Mesenchymal stem cell (in vitro differentiated cells and primary cell): ENCODE measurements around the gene HNRNPH3.

Experiments
- DNase-seq: peaks from one replicate; pipeline ENCODE4 v3.0.0-alpha.2; 2013
- H2AFZ ChIP-seq: one replicate; pipeline ENCODE4 v1.6.1; 2013; ENCODE audit warnings: low read depth, mild to moderate bottlenecking, control low read depth, inconsistent platforms, low read length, moderate library complexity
- H2AK5ac ChIP-seq: 2 replicates; pipeline ENCODE4 v1.6.1; 2013; ENCODE audit warnings: low read length, moderate library complexity, mild to moderate bottlenecking, inconsistent platforms; ENCODE audit not compliant: severe bottlenecking
- H2BK120ac ChIP-seq: one replicate; pipeline ENCODE4 v1.6.1; 2013; ENCODE audit warnings: low read depth, mild to moderate bottlenecking, inconsistent platforms, low read length, moderate library complexity
- H2BK12ac ChIP-seq, 2 experiments: one replicate each; pipeline ENCODE4 v1.6.1; 2013; ENCODE audit warnings: inconsistent platforms in 2 of 2, low read length in 2 of 2, mild to moderate bottlenecking in 2 of 2, moderate library complexity in 2 of 2, control low read depth in 1 of 2
- H2BK15ac ChIP-seq: one replicate; pipeline ENCODE4 v1.6.1; 2013; ENCODE audit warnings: mild to moderate bottlenecking, low read depth, inconsistent platforms; ENCODE audit not compliant: poor library complexity, severe bottlenecking
- H2BK5ac ChIP-seq: 2 replicates; pipeline ENCODE4 v1.6.1; 2013; ENCODE audit warnings: low read depth, mild to moderate bottlenecking, low read length, control low read depth, inconsistent platforms; ENCODE audit not compliant: poor library complexity, severe bottlenecking
- H3K14ac ChIP-seq, 2 experiments: one replicate each; pipeline ENCODE4 v1.6.1; 2013; ENCODE audit warnings: inconsistent platforms in 2 of 2, low read length in 2 of 2, control low read depth in 1 of 2, mild to moderate bottlenecking in 1 of 2, moderate library complexity in 1 of 2
- H3K18ac ChIP-seq, 2 experiments: one replicate each; pipeline ENCODE4 v1.6.1; 2013; ENCODE audit warnings: inconsistent platforms in 2 of 2, low read length in 2 of 2, control low read depth in 1 of 2, low read depth in 1 of 2, mild to moderate bottlenecking in 1 of 2
- H3K23ac ChIP-seq, 2 experiments: one replicate each; pipeline ENCODE4 v1.6.1; 2013; ENCODE audit warnings: inconsistent platforms in 2 of 2, low read length in 2 of 2, mild to moderate bottlenecking in 2 of 2, moderate library complexity in 2 of 2, control low read depth in 1 of 2
- H3K27ac ChIP-seq: 2 replicates; pipeline ENCODE4 v1.5.1; 2013; ENCODE audit warnings: mild to moderate bottlenecking, moderate library complexity, low read length, control low read depth, inconsistent platforms; ENCODE audit not compliant: poor library complexity, severe bottlenecking
- H3K27me3 ChIP-seq, 2 experiments: 2 replicates each; pipeline versions ENCODE4 v1.6.1 to v1.7.0; 2013; ENCODE audit warnings: low read length in 2 of 2, mild to moderate bottlenecking in 2 of 2, moderate library complexity in 2 of 2, control low read depth in 1 of 2, inconsistent platforms in 1 of 2; ENCODE audit not compliant: control insufficient read depth in 1 of 2, insufficient read depth in 1 of 2
- H3K36me3 ChIP-seq, 2 experiments: 2 replicates each; pipeline versions ENCODE4 v1.6.1 to v1.7.0; 2013; ENCODE audit warnings: low read length in 2 of 2, control low read depth in 1 of 2, inconsistent platforms in 1 of 2, low read depth in 1 of 2, mild to moderate bottlenecking in 1 of 2; ENCODE audit not compliant: insufficient read depth in 2 of 2, control insufficient read depth in 1 of 2
- H3K4ac ChIP-seq, 2 experiments: one replicate each; pipeline ENCODE4 v1.6.1; 2013; ENCODE audit warnings: inconsistent platforms in 2 of 2, low read length in 2 of 2, mild to moderate bottlenecking in 2 of 2, moderate library complexity in 2 of 2, control low read depth in 1 of 2, low read depth in 1 of 2
- H3K4me1 ChIP-seq: 2 replicates; pipeline ENCODE4 v1.6.1; 2013; ENCODE audit warnings: low read depth, low read length, control low read depth; ENCODE audit not compliant: control insufficient read depth, insufficient read depth
- H3K4me2 ChIP-seq: 2 replicates; pipeline ENCODE4 v1.6.1; 2013; ENCODE audit warnings: low read length, mild to moderate bottlenecking, inconsistent platforms; ENCODE audit not compliant: poor library complexity, severe bottlenecking
- H3K4me3 ChIP-seq, 2 experiments: 2 replicates each; pipeline versions ENCODE4 v1.5.1 to v1.7.0; 2013; ENCODE audit warnings: low read length in 2 of 2, mild to moderate bottlenecking in 2 of 2, control low read depth in 1 of 2, low read depth in 1 of 2; ENCODE audit not compliant: insufficient read depth in 1 of 2
- H3K79me1 ChIP-seq: replicated peaks from 2 replicates; pipeline ENCODE4 v1.6.1; 2013; ENCODE audit warnings: mild to moderate bottlenecking, control low read depth, low read length, inconsistent platforms; ENCODE audit not compliant: poor library complexity, severe bottlenecking
- H3K9ac ChIP-seq: 2 replicates; pipeline ENCODE4 v1.7.0; 2013; ENCODE audit warnings: mild to moderate bottlenecking, low read length, moderate library complexity
- H3K9me3 ChIP-seq: 2 replicates; pipeline ENCODE4 v1.7.0; 2013; ENCODE audit warnings: mild to moderate bottlenecking, low read length; ENCODE audit not compliant: control insufficient read depth
- H4K8ac ChIP-seq: one replicate; pipeline ENCODE4 v1.6.1; 2013; ENCODE audit warnings: inconsistent platforms, mild to moderate bottlenecking, low read length, moderate library complexity
- H4K91ac ChIP-seq: one replicate; pipeline ENCODE4 v1.6.1; 2013; ENCODE audit warnings: mild to moderate bottlenecking, low read length, inconsistent platforms
- WGBS: methylation state at CpG from one replicate; pipeline ENCODE4 v1.1.7; 2013; ENCODE audit warnings: mixed read lengths; 5-methylcytosine and 5-hydroxymethylcytosine counted together

HNRNPH3 gene

GRCh38 chr10:68345621-68346020, 13.8 kb downstream of the HNRNPH3 start:
- H3K9ac ChIP-seq = no peak overlapping the region
- no peak overlapping the region for H4K91ac ChIP-seq
- no peaks in the 10 kb centered on the region for H3K4me1 ChIP-seq
- DNase-seq = no peak
- H3K36me3 ChIP-seq = peaks cover 8 to 79% of the 10 kb centered on the region in 2 experiments
- no peak overlapping the region for H3K4me3 ChIP-seq
- H2BK12ac ChIP-seq = no peak overlapping the region
- no peak overlapping the region for H4K8ac ChIP-seq
- no peak overlapping the region for H2AFZ ChIP-seq
- no peak overlapping the region for H2BK15ac ChIP-seq
- H3K4ac ChIP-seq = no peak overlapping the region
- no peak overlapping the region for H2BK5ac ChIP-seq
- no peaks in the 10 kb centered on the region for H3K9me3 ChIP-seq
- H3K4me2 ChIP-seq = no peak overlapping the region
- H3K14ac ChIP-seq = no peak overlapping the region
- H2BK120ac ChIP-seq = no peak overlapping the region
- no peak overlapping the region for H2AK5ac ChIP-seq
- H3K27me3 ChIP-seq = no peaks in the 10 kb centered on the region
- 88% methylated on average over 1 of the region's 4 CpGs for WGBS
- H3K27ac ChIP-seq = no peak overlapping the region
- H3K18ac ChIP-seq = no peak overlapping the region
- H3K79me1 ChIP-seq = peaks cover 3% of the 10 kb centered on the region
- no peak overlapping the region for H3K23ac ChIP-seq

- no peak for DNase-seq
- 77% methylated on average over 4 of the region's 4 CpGs for WGBS
Observed at GRCh38 chr10:68346774-68347173, 14.9 kb downstream of the HNRNPH3 start.

GRCh38 chr10:68348265-68348741, 16.4 kb downstream of the HNRNPH3 start:
- peaks cover 16 to 66% of the 10 kb centered on the region in 2 experiments for H3K36me3 ChIP-seq
- peaks cover 3% of the 10 kb centered on the region for H3K79me1 ChIP-seq
- no peaks in the 10 kb centered on the region for H3K27me3 ChIP-seq
- H2BK15ac ChIP-seq = no peak overlapping the region
- no peak overlapping the region for H3K23ac ChIP-seq
- no peak overlapping the region for H3K18ac ChIP-seq
- H3K4me2 ChIP-seq = no peak overlapping the region
- no peak overlapping the region for H2BK12ac ChIP-seq
- H3K14ac ChIP-seq = no peak overlapping the region
- no peak overlapping the region for H3K4me3 ChIP-seq
- 38% methylated on average over 2 of the region's 2 CpGs for WGBS
- H3K9ac ChIP-seq = no peak overlapping the region
- no peak overlapping the region for H2AK5ac ChIP-seq
- H3K27ac ChIP-seq = no peak overlapping the region
- DNase-seq = peak; percentile 65
- no peak overlapping the region for H2AFZ ChIP-seq
- no peak overlapping the region for H4K91ac ChIP-seq
- H4K8ac ChIP-seq = no peak overlapping the region
- no peak overlapping the region for H2BK5ac ChIP-seq
- no peaks in the 10 kb centered on the region for H3K9me3 ChIP-seq
- H3K4ac ChIP-seq = no peak overlapping the region
- H3K4me1 ChIP-seq = no peaks in the 10 kb centered on the region
- no peak overlapping the region for H2BK120ac ChIP-seq

More at GRCh38 chr10:68346774-68347173, 14.9 kb downstream of the HNRNPH3 start:
- no peak overlapping the region for H4K8ac ChIP-seq
- no peak overlapping the region for H3K4me2 ChIP-seq
- peaks cover 8 to 68% of the 10 kb centered on the region in 2 experiments for H3K36me3 ChIP-seq
- no peak overlapping the region for H3K23ac ChIP-seq
- H3K4me1 ChIP-seq = no peaks in the 10 kb centered on the region
- H2BK12ac ChIP-seq = no peak overlapping the region
- H3K14ac ChIP-seq = no peak overlapping the region
- H2BK15ac ChIP-seq = no peak overlapping the region
- H3K4me3 ChIP-seq = no peak overlapping the region
- no peak overlapping the region for H3K4ac ChIP-seq
- H3K9ac ChIP-seq = no peak overlapping the region
- peaks cover 3% of the 10 kb centered on the region for H3K79me1 ChIP-seq
- H3K9me3 ChIP-seq = no peaks in the 10 kb centered on the region
- H3K27ac ChIP-seq = no peak overlapping the region
- no peak overlapping the region for H4K91ac ChIP-seq
- H3K18ac ChIP-seq = no peak overlapping the region
- no peak overlapping the region for H2BK5ac ChIP-seq
- H2BK120ac ChIP-seq = no peak overlapping the region
- H3K27me3 ChIP-seq = no peaks in the 10 kb centered on the region
- no peak overlapping the region for H2AFZ ChIP-seq
- H2AK5ac ChIP-seq = no peak overlapping the region

- Histone ChIP-seq H3K36me3 (peaks cover 41 to 64% of the 10 kb centered on the region in 2 experiments), H3K4ac (no peak overlapping the region), H2AK5ac (no peak overlapping the region), H3K4me3 (no peak overlapping the region), H3K79me1 (peaks cover 12% of the 10 kb centered on the region), H2BK120ac (no peak overlapping the region), H4K8ac (no peak overlapping the region), H3K4me2 (no peak overlapping the region), H3K9ac (no peak overlapping the region), H3K14ac (no peak overlapping the region), H2AFZ (no peak overlapping the region), H2BK15ac (no peak overlapping the region), H4K91ac (no peak overlapping the region), H3K4me1 (no peaks in the 10 kb centered on the region), H3K27me3 (no peaks in the 10 kb centered on the region), H3K18ac (no peak overlapping the region), H3K23ac (no peak overlapping the region), H2BK12ac (no peak overlapping the region), H3K9me3 (no peaks in the 10 kb centered on the region), H3K27ac (no peak overlapping the region), H2BK5ac (no peak overlapping the region)
- WGBS = 93% methylated on average over 2 of the region's 2 CpGs
- DNase-seq = no peak
Observed at GRCh38 chr10:68353537-68353936, 21.7 kb downstream of the HNRNPH3 start.
